ENCODE results near the gene KRT4.

DNA sequence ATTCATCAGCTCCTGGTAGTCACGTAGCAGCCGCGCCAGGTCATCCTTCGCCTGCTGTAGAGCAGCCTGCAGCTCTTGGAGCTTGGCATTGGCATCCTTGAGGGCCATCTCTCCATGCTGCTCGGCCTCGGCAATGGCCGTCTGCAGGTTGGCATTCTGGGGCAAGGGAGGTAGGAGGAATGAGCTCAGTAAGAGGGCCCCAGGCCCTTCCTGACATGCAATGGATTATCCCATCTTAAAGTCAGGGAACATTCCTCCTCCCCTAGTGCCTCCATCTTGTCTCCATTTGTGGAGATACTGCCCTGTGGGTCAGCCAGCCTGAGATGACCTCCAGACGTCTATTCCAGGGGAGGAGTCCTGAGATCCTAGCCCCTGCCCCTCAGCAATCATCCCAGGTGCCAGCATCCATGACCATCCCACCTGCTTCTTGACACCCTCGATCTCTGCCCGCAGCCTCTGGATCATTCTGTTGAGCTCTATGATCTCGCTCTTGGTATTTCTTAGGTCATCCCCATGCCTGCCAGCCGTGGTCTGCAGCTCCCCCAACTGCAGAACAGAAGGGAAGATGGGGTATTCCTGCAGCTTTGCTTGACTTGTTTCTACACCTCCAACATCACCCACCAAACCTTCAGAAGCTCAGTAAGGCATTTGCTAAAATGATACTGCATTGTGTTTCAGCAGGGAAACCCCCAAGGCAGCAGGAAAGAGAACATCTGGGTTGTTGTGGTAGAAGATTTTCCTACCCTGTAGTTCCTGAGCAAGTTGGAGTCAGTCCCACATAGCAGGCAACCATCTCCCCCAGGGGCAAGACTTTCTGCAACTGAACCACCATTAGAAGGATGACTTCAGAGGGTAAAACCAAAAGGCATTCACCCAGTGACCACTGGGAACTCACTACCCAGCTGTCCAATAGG, 22.4 kb downstream of the KRT4 start:
- TF ChIP-seq CHD4 (IDR thresholded peaks at IDR 0.05; ENCODE audit: borderline replicate concordance) (no peak), SMC3 (IDR thresholded peaks at IDR 0.05) (no peak)

Data from A549 (cell line).